ENCODE data around the gene G6PD. TPM values are rescaled to one million over a fixed set of nuclear protein-coding genes. Genes with fewer than 3 reads are reported as not detected.

The G6PD gene
- total and polyA plus RNA-seq, 2 of the 8 experiments (the other 6 are each of a cell fraction or from before 2014, with no cell fraction given), result 47.3 to 55.1 TPM

GRCh38 chrX:154484255-154485149 is 62.1 kb downstream of the G6PD start (continued):
- no peak for TF ChIP-seq ATF3 (IDR thresholded peaks at IDR 0.05; ENCODE audit: insufficient read depth, low read depth, low read length)
- no peak for TF ChIP-seq SIN3A (conservative IDR thresholded peaks at IDR 0.05 in 1 of 2, IDR thresholded peaks at IDR 0.05 in 1 of 2; ENCODE audit: low read depth in 1 of 2, low read length in 2 of 2)
- no peak for TF ChIP-seq EZH2 (IDR thresholded peaks at IDR 0.05; ENCODE audit: low read depth, low read length, severe bottlenecking)
- no peak for TF ChIP-seq NANOG (IDR thresholded peaks at IDR 0.05; ENCODE audit: insufficient read depth, low read depth, low read length, poor library complexity, severe bottlenecking)
- TF ChIP-seq SRF (IDR thresholded peaks at IDR 0.05; ENCODE audit: low read depth, low read length), result no peak
- TF ChIP-seq SIRT6 (IDR thresholded peaks at IDR 0.05; ENCODE audit: low read length), result no peak

Measured in H1 (cell line).